SH-SY5Y (cell line): ENCODE measurements around the gene DMD.

ENCODE experiments used
- GATA2 ChIP-seq: IDR thresholded peaks from 2 replicates; pipeline ENCODE4 v1.6.1; 2011; ENCODE audit warnings: mild to moderate bottlenecking, low read depth, low read length
- GATA3 ChIP-seq: IDR thresholded peaks from 2 replicates; pipeline ENCODE4 v1.6.1; 2011; ENCODE audit warnings: low read depth, mild to moderate bottlenecking, low read length, moderate library complexity

GRCh38 chrX:31232506-31232905 lies 1978.8 kb downstream of the DMD start:
- no peak for TF ChIP-seq GATA3
- TF ChIP-seq GATA2, result no peak
